Fibroblast of lung (primary cell): Measurements from ENCODE around the gene ACBD3. TPM values are rescaled to one million over a fixed set of nuclear protein-coding genes. Genes with fewer than 3 reads are reported as not detected.

ENCODE experiments used
- DNase-seq, 2 donors: peaks; one replicate each; pipeline versions ENCODE4 v3.0.0 to v3.0.0-alpha.2; 2010; ENCODE audit warnings: low read depth in 2 of 2
- H2AFZ ChIP-seq: 2 replicates; pipeline ENCODE4 v1.5.1; 2012; ENCODE audit warnings: low read length, control low read depth, inconsistent platforms
- H3K27ac ChIP-seq: 2 replicates; pipeline ENCODE4 v1.5.1; 2011; ENCODE audit warnings: low read length, control low read depth; ENCODE audit not compliant: insufficient read depth
- H3K27me3 ChIP-seq: 2 replicates; pipeline ENCODE4 v1.5.1; 2011; ENCODE audit warnings: mild to moderate bottlenecking, low read length; ENCODE audit not compliant: control insufficient read depth, insufficient read depth
- H3K36me3 ChIP-seq: 2 replicates; pipeline ENCODE4 v1.5.1; 2011; ENCODE audit warnings: low read length; ENCODE audit not compliant: control insufficient read depth, insufficient read depth
- H3K4me1 ChIP-seq: 2 replicates; pipeline ENCODE4 v1.5.1; 2011; ENCODE audit warnings: low read length; ENCODE audit not compliant: control insufficient read depth, insufficient read depth; ENCODE audit errors: extremely low read depth
- H3K4me2 ChIP-seq: 2 replicates; pipeline ENCODE4 v1.5.1; 2011; ENCODE audit warnings: low read length, control low read depth; ENCODE audit not compliant: insufficient read depth; ENCODE audit errors: extremely low read depth
- H3K4me3 ChIP-seq, 4 experiments: fragments of 200-600 bp in 1 of 4; sonication (generic) in 1 of 4; replicated peaks in 1 of 4; 2 replicates each; pipeline ENCODE4 v1.5.1; 2011 to 2016; ENCODE audit warnings: low read length in 4 of 4, low read depth in 3 of 4, mild to moderate bottlenecking in 3 of 4, control low read depth in 2 of 4, inconsistent platforms in 1 of 4, mixed read lengths in 1 of 4; ENCODE audit not compliant: insufficient read depth in 1 of 4; ENCODE audit errors: control extremely low read depth in 1 of 4
- H3K79me2 ChIP-seq: 2 replicates; pipeline ENCODE4 v1.5.1; 2012; ENCODE audit warnings: mild to moderate bottlenecking, low read length, inconsistent platforms; ENCODE audit not compliant: control insufficient read depth, insufficient read depth
- H3K9ac ChIP-seq: 2 replicates; pipeline ENCODE4 v1.5.1; 2011; ENCODE audit warnings: mild to moderate bottlenecking, low read length, control low read depth; ENCODE audit not compliant: insufficient read depth
- H3K9me3 ChIP-seq: 2 replicates; pipeline ENCODE4 v1.5.1; 2012; ENCODE audit warnings: low read depth, low read length; ENCODE audit not compliant: control insufficient read depth, insufficient read depth
- H4K20me1 ChIP-seq: 2 replicates; pipeline ENCODE4 v1.5.1; 2011; ENCODE audit warnings: low read length; ENCODE audit not compliant: control insufficient read depth, insufficient read depth; ENCODE audit errors: extremely low read depth
- CTCF ChIP-seq, 2 donors: IDR thresholded peaks in 1 of 2; conservative IDR thresholded peaks in 1 of 2; 1 replicate in 1 of 2; 2 replicates in 1 of 2; pipeline ENCODE4 v1.5.1; 2011 to 2012; ENCODE audit warnings: low read length in 2 of 2, control low read depth in 1 of 2, inconsistent platforms in 1 of 2, low read depth in 1 of 2, mild to moderate bottlenecking in 1 of 2
- EZH2 ChIP-seq: IDR thresholded peaks from 2 replicates; pipeline ENCODE4 v1.5.1; 2012; ENCODE audit warnings: low read length, control low read depth, mild to moderate bottlenecking; ENCODE audit errors: missing control alignments
- polyA plus RNA-seq, 2 donors: library from polyadenylated mRNA; depleted of rRNA in 1 of 2; stranded (reverse) in 1 of 2; unstranded in 1 of 2; fragments of >200 nt; gene quantifications; 2 replicates each; pipeline ENCODE4 v1.2.1, GENCODE V29; 2011 to 2012; ENCODE audit warnings: missing spikeins in 1 of 2
- total RNA-seq: library from RNA; depleted of rRNA; stranded (reverse); fragments of >200 nt; gene quantifications from 2 replicates; pipeline ENCODE4 v1.2.1, GENCODE V29; 2014

Gene ACBD3
- total and polyA plus RNA-seq, 2 donors (not counting 1 experiment from before 2014, with no cell fraction given), result 67.7 to 85.0 TPM

GRCh38 chr1:226118357-226118756, 68.2 kb downstream of the ACBD3 start:
- H3K27me3 ChIP-seq, result no peaks in the 10 kb centered on the region
- DNase-seq, result no peak
- no peaks in the 10 kb centered on the region for H4K20me1 ChIP-seq
- H3K79me2 ChIP-seq, result no peaks in the 10 kb centered on the region
- no peaks in the 10 kb centered on the region for H3K9me3 ChIP-seq
- H3K9ac ChIP-seq, result no peak overlapping the region
- TF ChIP-seq CTCF (conservative IDR thresholded peaks at IDR 0.05 in 1 of 2, IDR thresholded peaks at IDR 0.05 in 1 of 2; ENCODE audit: low read depth in 1 of 2, low read length in 2 of 2) (no peak), EZH2 (no peak)
- no peaks in the 10 kb centered on the region for H3K36me3 ChIP-seq
- H3K4me1 ChIP-seq, result no peaks in the 10 kb centered on the region
- H3K4me3 ChIP-seq, result no peak overlapping the region
- H2AFZ ChIP-seq, result no peak overlapping the region
- no peak overlapping the region for H3K27ac ChIP-seq
- H3K4me2 ChIP-seq, result no peak overlapping the region

GRCh38 chr1:226117330-226117729, 69.2 kb downstream of the ACBD3 start:
- DNase-seq, result no peak

GRCh38 chr1:226116673-226117072, 69.9 kb downstream of the ACBD3 start:
- no peak for TF ChIP-seq EZH2
- TF ChIP-seq CTCF (conservative IDR thresholded peaks at IDR 0.05 in 1 of 2, IDR thresholded peaks at IDR 0.05 in 1 of 2; ENCODE audit: low read depth in 1 of 2, low read length in 2 of 2), result no peak
- H3K9me3 ChIP-seq, result no peaks in the 10 kb centered on the region
- H2AFZ ChIP-seq, result no peak overlapping the region
- no peaks in the 10 kb centered on the region for H3K36me3 ChIP-seq
- no peak overlapping the region for H3K9ac ChIP-seq
- no peaks in the 10 kb centered on the region for H4K20me1 ChIP-seq
- H3K27ac ChIP-seq, result no peak overlapping the region
- H3K4me3 ChIP-seq, result no peak overlapping the region
- no peaks in the 10 kb centered on the region for H3K79me2 ChIP-seq
- H3K27me3 ChIP-seq, result no peaks in the 10 kb centered on the region
- no peaks in the 10 kb centered on the region for H3K4me1 ChIP-seq
- no peak for DNase-seq
- no peak overlapping the region for H3K4me2 ChIP-seq

More at GRCh38 chr1:226117330-226117729, 69.2 kb downstream of the ACBD3 start:
- Histone ChIP-seq H3K79me2 (no peaks in the 10 kb centered on the region), H3K4me2 (no peak overlapping the region), H3K36me3 (no peaks in the 10 kb centered on the region), H3K27me3 (no peaks in the 10 kb centered on the region), H3K9ac (no peak overlapping the region), H2AFZ (no peak overlapping the region), H3K9me3 (no peaks in the 10 kb centered on the region), H3K27ac (no peak overlapping the region), H3K4me3 (no peak overlapping the region), H3K4me1 (no peaks in the 10 kb centered on the region), H4K20me1 (no peaks in the 10 kb centered on the region)
- TF ChIP-seq EZH2 (no peak), CTCF (conservative IDR thresholded peaks at IDR 0.05 in 1 of 2, IDR thresholded peaks at IDR 0.05 in 1 of 2; ENCODE audit: low read depth in 1 of 2, low read length in 2 of 2) (no peak)
